AG10803 (cell line): ENCODE results near the gene EIF2S1.
"Not testable (repeated sequence)": the region's sequence is repeated elsewhere in the genome, so short reads cannot be mapped to it uniquely, and the experiment has no call there.

Experiments
- DNase-seq: peaks from one replicate; pipeline ENCODE4 v3.0.0; 2010; ENCODE audit warnings: low read depth
- H3K4me3 ChIP-seq: 2 replicates; pipeline ENCODE4 v1.5.1; 2011; ENCODE audit warnings: mild to moderate bottlenecking, low read length, control low read depth
- CTCF ChIP-seq: conservative IDR thresholded peaks from 2 replicates; pipeline ENCODE4 v1.5.1; 2011; ENCODE audit warnings: mild to moderate bottlenecking, low read length, control low read depth, inconsistent platforms

The EIF2S1 gene

GRCh38 chr14:67396381-67396970 is 36.3 kb downstream of the EIF2S1 start:
- no peak for TF ChIP-seq CTCF
- DNase-seq = peak; percentile 66
- H3K4me3 ChIP-seq = no peak overlapping the region

- no peak for DNase-seq
Observed at GRCh38 chr14:67397536-67397935, 37.4 kb downstream of the EIF2S1 start.

DNA sequence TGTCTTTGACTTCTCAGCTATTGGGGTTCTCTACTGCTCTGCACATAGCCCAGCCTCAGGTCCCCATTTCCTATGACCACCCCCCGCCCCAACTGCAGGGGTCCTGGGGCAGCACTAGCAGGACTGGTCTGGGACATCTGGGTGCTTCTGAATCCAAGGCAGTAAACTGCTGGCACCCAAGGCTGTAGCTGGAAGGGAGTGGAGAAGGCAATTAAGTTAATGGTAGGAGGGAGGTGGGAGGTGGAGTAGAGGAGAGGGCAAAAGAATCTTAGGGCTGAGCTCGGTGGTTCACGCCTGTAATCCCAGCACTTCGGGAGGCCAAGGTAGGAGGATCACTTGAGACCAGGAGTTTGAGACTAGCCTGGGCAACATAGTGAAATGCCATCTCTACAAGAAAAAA is 40.3 kb downstream of the EIF2S1 start:
- H3K4me3 ChIP-seq = no peak overlapping the region
- DNase-seq = no peak
- TF ChIP-seq CTCF = no peak

More at GRCh38 chr14:67397536-67397935, 37.4 kb downstream of the EIF2S1 start:
- H3K4me3 ChIP-seq = no peak overlapping the region
- no peak for TF ChIP-seq CTCF

- H3K4me3 ChIP-seq = no peak overlapping the region
- no peak for TF ChIP-seq CTCF
- no peak for DNase-seq
Observed at GRCh38 chr14:67405771-67406170, 45.6 kb downstream of the EIF2S1 start.

GRCh38 chr14:67408122-67408801 is 48.1 kb downstream of the EIF2S1 start:
- DNase-seq = not testable (repeated sequence)

DNA sequence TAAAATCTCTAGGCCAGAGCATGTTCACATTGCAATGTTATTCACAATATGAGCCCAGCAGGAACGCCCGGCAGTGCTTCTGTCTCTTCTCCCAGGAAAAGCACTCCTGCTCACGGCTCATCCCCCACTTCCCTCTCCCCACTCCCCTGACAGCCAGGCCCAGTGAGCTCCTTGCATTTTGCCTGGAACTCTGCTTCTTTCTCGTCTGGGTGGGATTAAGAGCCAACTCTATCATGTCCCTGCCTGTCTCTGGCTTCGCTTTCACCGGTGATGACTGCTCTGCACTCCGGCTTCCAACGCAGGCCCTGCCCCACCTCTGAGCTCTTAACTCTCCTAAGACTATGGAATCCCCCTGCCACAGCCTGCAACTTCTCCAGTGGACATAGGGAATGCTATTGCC is 49.3 kb downstream of the EIF2S1 start:
- TF ChIP-seq CTCF = no peak
- H3K4me3 ChIP-seq = no peak overlapping the region
- DNase-seq = no peak

More at GRCh38 chr14:67408122-67408801, 48.1 kb downstream of the EIF2S1 start:
- not testable (repeated sequence) for H3K4me3 ChIP-seq

- no peak for DNase-seq
- TF ChIP-seq CTCF = no peak
- no peak overlapping the region for H3K4me3 ChIP-seq
Observed at GRCh38 chr14:67410313-67410712, 50.2 kb downstream of the EIF2S1 start.
